Measurements from ENCODE around the gene POC1A. TPM values are rescaled to one million over a fixed set of nuclear protein-coding genes. Genes with fewer than 3 reads are reported as not detected.
A peak's percentile ranks its signal among the peaks of the same experiment; 100 is the strongest.

Gene POC1A
- total and polyA plus RNA-seq, 4 experiments from 2014 or later: 0.36 to 2.4 (median 1.0) TPM

- CTCF ChIA-PET (ENCODE audit: partially characterized antibody): interaction anchor here (0.5 kb wide), 1 partner anchor 51 kb away, joined by 3 read pairs; no protein-coding TSS in a partner anchor
- Mint-ChIP-seq H3K27ac (peak overlapping the region in 1 of 7 donors; percentile 24), H3K9me3 (peaks cover 0 to 2% (median 0%) of the 10 kb centered on the region in 8 donors)
Measured at GRCh38 chr3:52072471-52072870, 81.8 kb downstream of the POC1A start.

DNA sequence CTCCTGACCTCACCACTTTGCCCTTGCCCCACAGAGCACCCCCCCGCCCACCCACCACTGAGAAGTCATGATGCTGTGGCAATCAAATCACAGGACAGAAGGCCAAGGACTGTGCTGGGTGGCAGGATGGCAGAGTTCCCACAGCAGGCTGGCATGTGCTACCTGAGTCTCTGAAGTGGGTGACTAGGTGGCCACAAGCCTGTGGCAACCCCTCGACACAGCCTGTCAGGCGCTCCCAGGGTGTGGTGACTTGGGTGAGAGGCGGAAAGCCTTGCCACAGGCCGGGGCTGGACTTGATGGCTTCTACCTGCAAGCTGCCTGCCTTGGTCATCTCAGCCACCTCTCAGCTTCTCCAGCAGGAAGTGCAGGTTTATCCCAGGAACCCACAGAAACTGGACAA, 82.2 kb downstream of the POC1A start:
- no peaks in the 10 kb centered on the region for H3K36me3 ChIP-seq (ENCODE audit: insufficient read depth, low read length)
- no peaks in the 10 kb centered on the region for H3K9me3 ChIP-seq (ENCODE audit: control insufficient read depth in 1 of 2, low read length in 2 of 2)
- H3K36me3 Mint-ChIP-seq: no peaks in the 10 kb centered on the region
- H3K9me3 Mint-ChIP-seq: peaks cover 0 to 2% (median 0%) of the 10 kb centered on the region in 8 donors
- H3K27ac Mint-ChIP-seq: peak overlapping the region in 1 of 7 donors; percentile 24
- ChIA-PET POLR2A (ENCODE audit: partially characterized antibody) (no interaction called here), CTCF (ENCODE audit: partially characterized antibody) (interaction anchor here (0.5 kb wide), 1 partner anchor 51 kb away, joined by 3 read pairs; no protein-coding TSS in a partner anchor)
- no peaks in the 10 kb centered on the region for H3K27me3 Mint-ChIP-seq
- peak in 2 of 5 donors; percentile 12 to 14 for DNase-seq
- intact Hi-C loops (cut with micrococcal nuclease): no loop called here
- H3K4me1 Mint-ChIP-seq: peaks cover 0 to 4% (median 0%) of the 10 kb centered on the region in 4 donors
- H3K4me3 Mint-ChIP-seq: no peak overlapping the region
- H3K4me3 ChIP-seq (ENCODE audit: low read length in 2 of 2): no peak overlapping the region
- H3K4me1 ChIP-seq (ENCODE audit: insufficient read depth, low read length): no peaks in the 10 kb centered on the region
- H3K27me3 ChIP-seq (ENCODE audit: insufficient read depth, low read length): no peaks in the 10 kb centered on the region
- no peak overlapping the region for H3K27ac ChIP-seq (ENCODE audit: low read depth, low read length)

More at GRCh38 chr3:52072471-52072870, 81.8 kb downstream of the POC1A start:
- H3K4me1 ChIP-seq (ENCODE audit: insufficient read depth, low read length): no peaks in the 10 kb centered on the region
- Mint-ChIP-seq H3K4me3 (no peak overlapping the region), H3K4me1 (peaks cover 0 to 4% (median 0%) of the 10 kb centered on the region in 4 donors), H3K27me3 (no peaks in the 10 kb centered on the region), H3K36me3 (no peaks in the 10 kb centered on the region)
- no peak overlapping the region for H3K4me3 ChIP-seq (ENCODE audit: low read length in 2 of 2)
- DNase-seq: no peak
- no peaks in the 10 kb centered on the region for H3K9me3 ChIP-seq (ENCODE audit: control insufficient read depth in 1 of 2, low read length in 2 of 2)
- no peak overlapping the region for H3K27ac ChIP-seq (ENCODE audit: low read depth, low read length)
- intact Hi-C loops (cut with micrococcal nuclease): no loop called here
- no peaks in the 10 kb centered on the region for H3K27me3 ChIP-seq (ENCODE audit: insufficient read depth, low read length)
- POLR2A ChIA-PET (ENCODE audit: partially characterized antibody): no interaction called here
- H3K36me3 ChIP-seq (ENCODE audit: insufficient read depth, low read length): no peaks in the 10 kb centered on the region

GRCh38 chr3:52070724-52071621, 83.2 kb downstream of the POC1A start:
- Histone ChIP-seq H3K27me3 (ENCODE audit: insufficient read depth, low read length) (no peaks in the 10 kb centered on the region), H3K4me3 (ENCODE audit: low read length in 2 of 2) (no peak overlapping the region), H3K36me3 (ENCODE audit: insufficient read depth, low read length) (no peaks in the 10 kb centered on the region), H3K27ac (ENCODE audit: low read depth, low read length) (no peak overlapping the region), H3K9me3 (ENCODE audit: control insufficient read depth in 1 of 2, low read length in 2 of 2) (no peaks in the 10 kb centered on the region), H3K4me1 (ENCODE audit: insufficient read depth, low read length) (no peaks in the 10 kb centered on the region)
- H3K4me3 Mint-ChIP-seq: no peak overlapping the region
- peak overlapping the region in 1 of 7 donors; percentile 46 for H3K27ac Mint-ChIP-seq
- no peaks in the 10 kb centered on the region for H3K36me3 Mint-ChIP-seq
- peaks cover 0 to 4% (median 0%) of the 10 kb centered on the region in 4 donors for H3K4me1 Mint-ChIP-seq
- no peak for DNase-seq
- no peaks in the 10 kb centered on the region for H3K27me3 Mint-ChIP-seq
- peaks cover 0 to 2% (median 0%) of the 10 kb centered on the region in 8 donors for H3K9me3 Mint-ChIP-seq
- CTCF ChIA-PET (ENCODE audit: partially characterized antibody): no interaction called here
- intact Hi-C loops (cut with micrococcal nuclease): no loop called here
- POLR2A ChIA-PET (ENCODE audit: partially characterized antibody): no interaction called here

- peaks cover 0 to 2% (median 0%) of the 10 kb centered on the region in 8 donors for H3K9me3 Mint-ChIP-seq
- no peak for DNase-seq
- H3K36me3 Mint-ChIP-seq: no peaks in the 10 kb centered on the region
- H3K36me3 ChIP-seq (ENCODE audit: insufficient read depth, low read length): no peaks in the 10 kb centered on the region
- H3K4me3 Mint-ChIP-seq: no peak overlapping the region
- no peaks in the 10 kb centered on the region for H3K27me3 Mint-ChIP-seq
- peaks cover 0 to 4% (median 0%) of the 10 kb centered on the region in 4 donors for H3K4me1 Mint-ChIP-seq
- no peak overlapping the region for H3K27ac Mint-ChIP-seq
- no peaks in the 10 kb centered on the region for H3K9me3 ChIP-seq (ENCODE audit: control insufficient read depth in 1 of 2, low read length in 2 of 2)
- POLR2A ChIA-PET (ENCODE audit: partially characterized antibody): no interaction called here
- no peaks in the 10 kb centered on the region for H3K27me3 ChIP-seq (ENCODE audit: insufficient read depth, low read length)
- CTCF ChIA-PET (ENCODE audit: partially characterized antibody): no interaction called here
- no peaks in the 10 kb centered on the region for H3K4me1 ChIP-seq (ENCODE audit: insufficient read depth, low read length)
- intact Hi-C loops (cut with micrococcal nuclease): no loop called here
- H3K27ac ChIP-seq (ENCODE audit: low read depth, low read length): no peak overlapping the region
- no peak overlapping the region for H3K4me3 ChIP-seq (ENCODE audit: low read length in 2 of 2)
Measured at GRCh38 chr3:52069855-52070254, 84.4 kb downstream of the POC1A start.

- no peak for DNase-seq
- Histone ChIP-seq H3K27ac (ENCODE audit: low read depth, low read length) (no peak overlapping the region), H3K36me3 (ENCODE audit: insufficient read depth, low read length) (no peaks in the 10 kb centered on the region), H3K27me3 (ENCODE audit: insufficient read depth, low read length) (no peaks in the 10 kb centered on the region), H3K9me3 (ENCODE audit: control insufficient read depth in 1 of 2, low read length in 2 of 2) (no peaks in the 10 kb centered on the region), H3K4me1 (ENCODE audit: insufficient read depth, low read length) (no peaks in the 10 kb centered on the region), H3K4me3 (ENCODE audit: low read length in 2 of 2) (no peak overlapping the region)
- Mint-ChIP-seq H3K4me1 (peaks cover 0 to 4% (median 0%) of the 10 kb centered on the region in 4 donors), H3K27ac (peak overlapping the region in 1 of 7 donors; percentile 64), H3K36me3 (no peaks in the 10 kb centered on the region), H3K4me3 (no peak overlapping the region), H3K27me3 (no peaks in the 10 kb centered on the region), H3K9me3 (peaks cover 0 to 2% (median 0%) of the 10 kb centered on the region in 8 donors)
- POLR2A ChIA-PET (ENCODE audit: partially characterized antibody): no interaction called here
- CTCF ChIA-PET (ENCODE audit: partially characterized antibody): no interaction called here
- intact Hi-C loops (cut with micrococcal nuclease): no loop called here
Measured at GRCh38 chr3:52069135-52069534, 85.1 kb downstream of the POC1A start.

DNA sequence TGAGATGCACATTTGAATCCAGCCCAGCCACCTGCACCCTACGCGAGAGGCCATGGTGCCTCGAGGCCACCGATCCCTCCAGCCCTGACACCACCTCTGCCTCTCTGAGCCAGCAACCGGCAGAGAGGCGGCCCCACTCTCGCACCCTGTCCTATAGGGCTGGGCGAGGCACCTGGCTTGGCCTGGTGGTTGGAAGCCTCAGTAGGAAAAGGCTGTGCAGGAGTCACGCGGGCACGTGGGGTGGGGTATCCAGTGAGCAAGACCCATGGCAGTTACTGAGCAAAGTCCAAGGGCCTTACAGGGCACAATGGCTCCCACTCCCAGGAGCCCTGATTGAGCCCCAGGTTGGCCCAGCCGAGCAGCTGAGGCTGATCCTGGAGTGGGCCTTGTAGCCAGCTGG, 85.5 kb downstream of the POC1A start:
- Histone ChIP-seq H3K27ac (ENCODE audit: low read depth, low read length) (no peak overlapping the region), H3K4me3 (ENCODE audit: low read length in 2 of 2) (no peak overlapping the region), H3K27me3 (ENCODE audit: insufficient read depth, low read length) (no peaks in the 10 kb centered on the region), H3K9me3 (ENCODE audit: control insufficient read depth in 1 of 2, low read length in 2 of 2) (no peaks in the 10 kb centered on the region), H3K4me1 (ENCODE audit: insufficient read depth, low read length) (no peaks in the 10 kb centered on the region), H3K36me3 (ENCODE audit: insufficient read depth, low read length) (no peaks in the 10 kb centered on the region)
- DNase-seq: no peak
- no peaks in the 10 kb centered on the region for H3K27me3 Mint-ChIP-seq
- ChIA-PET CTCF (ENCODE audit: partially characterized antibody) (no interaction called here), POLR2A (ENCODE audit: partially characterized antibody) (no interaction called here)
- peaks cover 0 to 4% (median 0%) of the 10 kb centered on the region in 4 donors for H3K4me1 Mint-ChIP-seq
- H3K9me3 Mint-ChIP-seq: peaks cover 0 to 2% (median 0%) of the 10 kb centered on the region in 8 donors
- intact Hi-C loops (cut with micrococcal nuclease): no loop called here
- H3K27ac Mint-ChIP-seq: no peak overlapping the region
- no peaks in the 10 kb centered on the region for H3K36me3 Mint-ChIP-seq
- no peak overlapping the region for H3K4me3 Mint-ChIP-seq

- no peak for DNase-seq
- no peaks in the 10 kb centered on the region for H3K9me3 ChIP-seq (ENCODE audit: control insufficient read depth in 1 of 2, low read length in 2 of 2)
- peaks cover 0 to 4% (median 0%) of the 10 kb centered on the region in 4 donors for H3K4me1 Mint-ChIP-seq
- POLR2A ChIA-PET (ENCODE audit: partially characterized antibody): no interaction called here
- H3K36me3 Mint-ChIP-seq: no peaks in the 10 kb centered on the region
- H3K36me3 ChIP-seq (ENCODE audit: insufficient read depth, low read length): no peaks in the 10 kb centered on the region
- H3K9me3 Mint-ChIP-seq: peaks cover 0 to 2% (median 0%) of the 10 kb centered on the region in 8 donors
- no peaks in the 10 kb centered on the region for H3K4me1 ChIP-seq (ENCODE audit: insufficient read depth, low read length)
- CTCF ChIA-PET (ENCODE audit: partially characterized antibody): no interaction called here
- no peak overlapping the region for H3K27ac Mint-ChIP-seq
- intact Hi-C loops (cut with micrococcal nuclease): no loop called here
- H3K4me3 Mint-ChIP-seq: no peak overlapping the region
- H3K27ac ChIP-seq (ENCODE audit: low read depth, low read length): no peak overlapping the region
- no peak overlapping the region for H3K4me3 ChIP-seq (ENCODE audit: low read length in 2 of 2)
- H3K27me3 Mint-ChIP-seq: no peaks in the 10 kb centered on the region
- H3K27me3 ChIP-seq (ENCODE audit: insufficient read depth, low read length): no peaks in the 10 kb centered on the region
Measured at GRCh38 chr3:52068055-52068571, 86.1 kb downstream of the POC1A start.

Measured in CD4-positive, alpha-beta memory T cell (primary cell).